Neural progenitor cell (in vitro differentiated cells): ENCODE measurements around the gene ZDHHC11. TPM values are rescaled to one million over a fixed set of nuclear protein-coding genes. Genes with fewer than 3 reads are reported as not detected.
"Not testable (repeated sequence)": the region's sequence is repeated elsewhere in the genome, so short reads cannot be mapped to it uniquely, and the experiment has no call there.

Source experiments
- DNase-seq: peaks from one replicate; pipeline ENCODE4 v3.0.0-alpha.2; 2016; ENCODE audit warnings: low spot score
- H2AFZ ChIP-seq: fragments of 200-600 bp; sonication (generic); replicated peaks from 2 replicates; pipeline ENCODE4 v1.6.1; 2016; ENCODE audit warnings: antibody characterized with exemption
- H3F3A ChIP-seq: fragments of 200-600 bp; sonication (generic); 2 replicates; pipeline ENCODE4 v1.6.1; 2016; ENCODE audit warnings: antibody characterized with exemption, low read depth
- H3K27ac ChIP-seq: fragments of 200-600 bp; sonication (generic); 2 replicates; pipeline ENCODE4 v1.5.1; 2016; ENCODE audit warnings: mild to moderate bottlenecking
- H3K27me3 ChIP-seq: fragments of 200-600 bp; sonication (generic); 2 replicates; pipeline ENCODE4 v1.6.1; 2016; ENCODE audit warnings: mild to moderate bottlenecking, moderate library complexity
- H3K36me3 ChIP-seq: fragments of 200-600 bp; sonication (generic); 2 replicates; pipeline ENCODE4 v1.5.1; 2016
- H3K4me1 ChIP-seq: fragments of 200-600 bp; sonication (generic); 2 replicates; pipeline ENCODE4 v1.6.1; 2016; ENCODE audit warnings: mixed run types
- H3K4me2 ChIP-seq: fragments of 200-600 bp; sonication (generic); 2 replicates; pipeline ENCODE4 v1.6.1; 2016
- H3K4me3 ChIP-seq: fragments of 200-600 bp; sonication (generic); 2 replicates; pipeline ENCODE4 v1.5.1; 2016
- H3K79me2 ChIP-seq: fragments of 200-600 bp; sonication (generic); 2 replicates; pipeline ENCODE4 v1.6.1; 2016; ENCODE audit warnings: low read depth
- H3K9ac ChIP-seq: fragments of 200-600 bp; sonication (generic); 2 replicates; pipeline ENCODE4 v1.6.1; 2016
- H3K9me3 ChIP-seq: fragments of 200-600 bp; sonication (generic); 2 replicates; pipeline ENCODE4 v1.5.1; 2016; ENCODE audit warnings: low read depth
- H4K20me1 ChIP-seq: fragments of 200-600 bp; sonication (generic); 2 replicates; pipeline ENCODE4 v1.6.1; 2016; ENCODE audit warnings: low read depth
- H3K27ac Mint-ChIP-seq: 3 replicates; pipeline ENCODE4 v1.8.0; 2021; ENCODE audit warnings: mixed read lengths
- H3K27me3 Mint-ChIP-seq: 2 replicates; pipeline ENCODE4 v1.8.0; 2022; ENCODE audit warnings: low read depth, mild to moderate bottlenecking, inconsistent platforms, moderate library complexity, mixed read lengths; ENCODE audit not compliant: insufficient read depth
- H3K36me3 Mint-ChIP-seq: 3 replicates; pipeline ENCODE4 v1.8.0; 2021; ENCODE audit warnings: mixed read lengths
- H3K4me1 Mint-ChIP-seq: 3 replicates; pipeline ENCODE4 v1.8.0; 2021; ENCODE audit warnings: mixed read lengths
- H3K4me3 Mint-ChIP-seq: 3 replicates; pipeline ENCODE4 v1.8.0; 2021; ENCODE audit warnings: mild to moderate bottlenecking, moderate library complexity, mixed read lengths
- H3K9me3 Mint-ChIP-seq: 3 replicates; pipeline ENCODE4 v1.8.0; 2020; ENCODE audit warnings: mixed read lengths
- EZH2 ChIP-seq: fragments of 200-600 bp; sonication (generic); IDR thresholded peaks from 2 replicates; pipeline ENCODE4 v1.6.1; 2017; ENCODE audit warnings: antibody characterized with exemption, mild to moderate bottlenecking, moderate library complexity
- EZH2phosphoT487 ChIP-seq: fragments of 200-600 bp; sonication (generic); IDR thresholded peaks from 2 replicates; pipeline ENCODE4 v1.6.1; 2017; ENCODE audit warnings: antibody characterized with exemption
- total RNA-seq: library from RNA; depleted of rRNA; stranded (reverse); fragments of >200 nt; gene quantifications from 2 replicates; pipeline ENCODE4 v1.2.3, GENCODE V29; 2015; ENCODE audit warnings: low replicate concordance
- TF ChIP-seq, protein P1 (sequence below): fragments of 200-600 bp; sonication (generic); IDR thresholded peaks from 2 replicates; pipeline ENCODE4 v1.5.1; 2017; ENCODE audit warnings: antibody characterized with exemption, mild to moderate bottlenecking

The ZDHHC11 gene
- total RNA-seq, 1 donor from 2014 or later, result 0.92 TPM

DNA sequence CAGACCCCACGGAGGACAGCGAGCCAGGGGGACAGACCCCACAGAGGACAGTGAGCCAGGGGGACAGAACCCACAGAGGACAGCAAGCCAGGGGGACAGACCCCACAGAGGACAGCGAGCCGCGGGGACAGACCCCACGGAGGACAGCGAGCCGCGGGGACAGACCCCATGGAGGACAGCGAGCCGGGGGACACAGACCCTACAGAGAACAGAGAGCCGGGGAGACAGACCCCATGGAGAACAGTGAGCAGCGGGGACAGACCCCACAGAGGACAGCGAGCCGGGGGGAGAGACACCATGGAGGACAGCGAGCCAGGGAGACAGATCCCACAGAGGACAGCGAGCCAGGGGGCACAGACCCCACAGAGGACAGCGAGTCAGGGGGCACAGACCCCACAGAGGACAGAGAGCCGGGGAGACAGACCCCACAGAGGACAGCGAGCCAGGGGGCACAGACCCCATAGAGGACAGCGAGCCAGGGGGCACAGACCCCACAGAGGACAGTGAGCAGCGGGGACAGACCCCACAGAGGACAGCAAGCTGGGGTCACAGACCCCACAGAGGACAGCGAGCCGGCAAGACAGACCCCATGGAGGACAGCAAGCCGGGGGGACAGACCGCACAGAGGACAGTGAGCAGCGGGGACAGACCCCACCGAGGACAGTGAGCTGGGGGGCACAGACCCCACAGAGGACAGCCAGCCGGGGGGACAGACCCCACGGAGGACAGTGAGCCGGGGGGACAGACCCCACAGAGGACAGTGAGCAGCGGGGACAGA is 4.4 kb upstream of the ZDHHC11 start:
- Mint-ChIP-seq H3K27ac (peak overlapping the region; percentile 19), H3K4me3 (no peak overlapping the region), H3K36me3 (no peaks in the 10 kb centered on the region), H3K9me3 (no peaks in the 10 kb centered on the region), H3K27me3 (peaks cover 11% of the 10 kb centered on the region), H3K4me1 (peaks cover 6% of the 10 kb centered on the region)
- no peak overlapping the region for H3K4me2 ChIP-seq
- no peaks in the 10 kb centered on the region for H3K9me3 ChIP-seq
- no peak overlapping the region for H2AFZ ChIP-seq
- no peak overlapping the region for H3K27ac ChIP-seq
- no peaks in the 10 kb centered on the region for H4K20me1 ChIP-seq
- no peaks in the 10 kb centered on the region for H3K79me2 ChIP-seq
- no peaks in the 10 kb centered on the region for H3K27me3 ChIP-seq
- TF ChIP-seq EZH2phosphoT487 (no peak), EZH2 (no peak)
- TF ChIP-seq, protein P1, sequence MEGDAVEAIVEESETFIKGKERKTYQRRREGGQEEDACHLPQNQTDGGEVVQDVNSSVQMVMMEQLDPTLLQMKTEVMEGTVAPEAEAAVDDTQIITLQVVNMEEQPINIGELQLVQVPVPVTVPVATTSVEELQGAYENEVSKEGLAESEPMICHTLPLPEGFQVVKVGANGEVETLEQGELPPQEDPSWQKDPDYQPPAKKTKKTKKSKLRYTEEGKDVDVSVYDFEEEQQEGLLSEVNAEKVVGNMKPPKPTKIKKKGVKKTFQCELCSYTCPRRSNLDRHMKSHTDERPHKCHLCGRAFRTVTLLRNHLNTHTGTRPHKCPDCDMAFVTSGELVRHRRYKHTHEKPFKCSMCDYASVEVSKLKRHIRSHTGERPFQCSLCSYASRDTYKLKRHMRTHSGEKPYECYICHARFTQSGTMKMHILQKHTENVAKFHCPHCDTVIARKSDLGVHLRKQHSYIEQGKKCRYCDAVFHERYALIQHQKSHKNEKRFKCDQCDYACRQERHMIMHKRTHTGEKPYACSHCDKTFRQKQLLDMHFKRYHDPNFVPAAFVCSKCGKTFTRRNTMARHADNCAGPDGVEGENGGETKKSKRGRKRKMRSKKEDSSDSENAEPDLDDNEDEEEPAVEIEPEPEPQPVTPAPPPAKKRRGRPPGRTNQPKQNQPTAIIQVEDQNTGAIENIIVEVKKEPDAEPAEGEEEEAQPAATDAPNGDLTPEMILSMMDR, result no peak
- no peak for DNase-seq
- no peak overlapping the region for H3K4me3 ChIP-seq
- H3K36me3 ChIP-seq, result no peaks in the 10 kb centered on the region
- peaks cover 4% of the 10 kb centered on the region for H3K4me1 ChIP-seq
- H3F3A ChIP-seq, result no peaks in the 10 kb centered on the region
- no peak overlapping the region for H3K9ac ChIP-seq

DNA sequence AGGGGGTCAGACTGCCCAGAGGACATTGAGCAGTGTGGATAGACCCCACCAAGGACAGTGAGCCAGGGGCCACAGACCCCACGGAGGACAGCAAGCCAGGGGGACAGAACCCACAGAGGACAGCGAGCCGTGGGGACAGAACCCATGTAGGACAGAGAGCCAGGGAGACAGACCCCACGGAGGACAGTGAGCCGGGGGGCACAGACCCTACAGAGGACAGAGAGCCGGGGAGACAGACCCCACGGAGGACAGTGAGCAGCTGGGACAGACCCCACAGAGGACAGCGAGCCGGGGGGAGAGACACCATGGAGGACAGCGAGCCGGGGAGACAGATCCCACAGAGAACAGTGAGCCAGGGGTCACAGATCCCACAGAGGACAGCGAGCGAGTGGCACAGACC is 3.4 kb upstream of the ZDHHC11 start:
- no peak overlapping the region for H3K27ac ChIP-seq
- H2AFZ ChIP-seq, result no peak overlapping the region
- H3F3A ChIP-seq, result no peaks in the 10 kb centered on the region
- no peaks in the 10 kb centered on the region for H3K79me2 ChIP-seq
- H3K4me3 Mint-ChIP-seq, result no peak overlapping the region
- DNase-seq, result no peak
- no peaks in the 10 kb centered on the region for H3K36me3 Mint-ChIP-seq
- no peak overlapping the region for H3K4me3 ChIP-seq
- peaks cover 10% of the 10 kb centered on the region for H3K27me3 Mint-ChIP-seq
- H3K9ac ChIP-seq, result no peak overlapping the region
- H4K20me1 ChIP-seq, result no peaks in the 10 kb centered on the region
- H3K9me3 Mint-ChIP-seq, result no peaks in the 10 kb centered on the region
- no peaks in the 10 kb centered on the region for H3K36me3 ChIP-seq
- no peaks in the 10 kb centered on the region for H3K9me3 ChIP-seq
- H3K4me1 ChIP-seq, result peaks cover 9% of the 10 kb centered on the region
- H3K27me3 ChIP-seq, result no peaks in the 10 kb centered on the region
- TF ChIP-seq, protein P1, result no peak
- TF ChIP-seq EZH2 (no peak), EZH2phosphoT487 (no peak)
- H3K27ac Mint-ChIP-seq, result no peak overlapping the region
- no peak overlapping the region for H3K4me2 ChIP-seq
- H3K4me1 Mint-ChIP-seq, result peaks cover 13% of the 10 kb centered on the region

DNA sequence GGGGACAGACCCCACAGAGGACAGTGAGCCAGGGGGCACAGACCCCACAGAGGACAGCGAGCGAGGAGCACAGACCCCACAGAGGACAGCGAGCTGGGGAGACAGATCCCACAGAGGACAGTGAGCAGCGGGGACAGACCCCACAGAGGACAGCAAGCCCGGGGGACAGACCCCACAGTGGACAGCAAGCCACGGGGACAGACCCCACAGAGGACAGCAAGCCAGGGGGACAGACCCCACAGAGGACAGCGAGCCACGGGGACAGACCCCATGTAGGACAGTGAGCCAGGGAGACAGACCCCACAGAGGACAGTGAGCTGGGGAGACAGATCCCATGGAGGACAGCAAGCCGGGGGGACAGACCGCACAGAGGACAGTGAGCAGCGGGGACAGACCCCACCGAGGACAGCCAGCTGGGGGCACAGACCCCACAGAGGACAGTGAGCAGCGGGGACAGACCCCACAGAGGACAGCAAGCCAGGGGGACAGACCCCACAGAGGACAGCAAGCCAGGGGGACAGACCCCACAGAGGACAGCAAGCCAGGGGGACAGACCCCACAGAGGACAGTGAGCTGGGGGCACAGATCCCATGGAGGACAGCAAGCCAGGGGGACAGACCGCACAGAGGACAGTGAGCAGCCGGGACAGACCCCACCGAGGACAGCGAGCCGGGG is 2.8 kb upstream of the ZDHHC11 start:
- not testable (repeated sequence) for H3F3A ChIP-seq, H4K20me1 ChIP-seq, H3K9me3 ChIP-seq, H3K27me3 Mint-ChIP-seq, H3K27me3 ChIP-seq, H3K36me3 Mint-ChIP-seq, H3K27ac Mint-ChIP-seq, H3K4me2 ChIP-seq, H3K9me3 Mint-ChIP-seq, H3K36me3 ChIP-seq, H3K4me3 Mint-ChIP-seq, H3K79me2 ChIP-seq, H3K4me1 ChIP-seq, H2AFZ ChIP-seq, DNase-seq, H3K4me3 ChIP-seq, H3K27ac ChIP-seq, H3K9ac ChIP-seq
- H3K4me1 Mint-ChIP-seq, result peaks cover 18% of the 10 kb centered on the region
